Measurements from ENCODE around the gene TFF2.

Gene TFF2, protein sequence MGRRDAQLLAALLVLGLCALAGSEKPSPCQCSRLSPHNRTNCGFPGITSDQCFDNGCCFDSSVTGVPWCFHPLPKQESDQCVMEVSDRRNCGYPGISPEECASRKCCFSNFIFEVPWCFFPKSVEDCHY

DNA sequence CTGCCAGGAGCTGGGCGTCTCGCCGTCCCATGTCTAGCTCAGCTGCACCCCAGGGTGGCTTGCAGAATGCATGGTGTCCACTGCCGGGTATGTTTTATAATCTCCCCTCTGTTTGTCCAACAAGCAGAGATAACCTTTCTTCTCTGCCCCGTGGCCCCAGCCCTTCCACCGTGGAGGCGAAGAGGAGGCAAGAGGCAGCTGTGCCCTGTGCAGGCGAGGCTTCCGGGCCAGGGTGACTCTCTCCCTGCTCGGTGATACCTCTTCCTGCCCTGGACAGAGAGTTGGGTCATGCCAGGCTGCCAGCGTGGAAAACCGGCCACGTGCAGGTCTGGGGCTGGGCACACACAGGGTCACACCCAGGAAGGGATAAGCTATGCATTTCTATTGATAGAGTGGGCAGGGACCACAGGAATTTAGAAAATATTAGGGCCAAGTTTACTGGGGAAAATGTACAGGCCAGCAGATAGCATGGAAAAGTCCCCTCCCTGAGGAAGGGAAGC is at the start of gene TFF2:
TSS of gene TFF2 (minus strand) at position 68 of the 500 bp plus-strand sequence. CDS start at position 31, 37 bp downstream.
- DNase-seq (ENCODE audit: low read depth) = no peak

GRCh38 chr21:42400525-42400924 is 49.7 kb upstream of the TFF2 start:
- DNase-seq (ENCODE audit: low read depth) = peak; percentile 24

DNA sequence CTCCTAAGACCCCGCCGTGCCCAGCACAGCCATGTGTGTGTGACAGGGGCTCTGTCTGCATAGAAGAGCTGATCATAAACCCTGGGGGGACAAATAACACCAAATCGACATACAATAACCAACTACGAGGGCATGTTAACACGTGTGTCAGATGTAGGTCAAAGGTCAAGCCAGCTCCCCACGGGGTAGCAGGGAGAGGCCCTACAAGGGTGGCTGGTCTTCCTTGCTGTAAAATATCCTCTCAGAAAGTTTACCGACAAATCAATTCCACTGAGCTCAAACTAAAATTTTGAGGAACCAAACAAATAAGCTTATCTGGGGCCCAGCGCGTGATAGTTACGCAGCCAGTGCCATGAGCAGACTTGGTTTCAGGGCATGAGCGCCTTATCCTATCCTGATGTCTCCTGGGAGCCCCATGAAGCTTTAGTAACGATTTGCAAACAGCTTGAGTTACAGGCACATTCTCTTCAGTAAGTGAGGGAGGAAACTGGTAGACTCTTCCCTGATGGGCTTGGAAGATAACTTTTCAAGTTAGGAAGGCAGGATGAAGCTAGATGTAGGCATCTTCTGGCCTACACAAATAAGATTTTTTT is 47.7 kb upstream of the TFF2 start:
- DNase-seq (ENCODE audit: low read depth) = no peak

GRCh38 chr21:42397746-42398394 is 47.1 kb upstream of the TFF2 start:
- DNase-seq (ENCODE audit: low read depth) = no peak

DNA sequence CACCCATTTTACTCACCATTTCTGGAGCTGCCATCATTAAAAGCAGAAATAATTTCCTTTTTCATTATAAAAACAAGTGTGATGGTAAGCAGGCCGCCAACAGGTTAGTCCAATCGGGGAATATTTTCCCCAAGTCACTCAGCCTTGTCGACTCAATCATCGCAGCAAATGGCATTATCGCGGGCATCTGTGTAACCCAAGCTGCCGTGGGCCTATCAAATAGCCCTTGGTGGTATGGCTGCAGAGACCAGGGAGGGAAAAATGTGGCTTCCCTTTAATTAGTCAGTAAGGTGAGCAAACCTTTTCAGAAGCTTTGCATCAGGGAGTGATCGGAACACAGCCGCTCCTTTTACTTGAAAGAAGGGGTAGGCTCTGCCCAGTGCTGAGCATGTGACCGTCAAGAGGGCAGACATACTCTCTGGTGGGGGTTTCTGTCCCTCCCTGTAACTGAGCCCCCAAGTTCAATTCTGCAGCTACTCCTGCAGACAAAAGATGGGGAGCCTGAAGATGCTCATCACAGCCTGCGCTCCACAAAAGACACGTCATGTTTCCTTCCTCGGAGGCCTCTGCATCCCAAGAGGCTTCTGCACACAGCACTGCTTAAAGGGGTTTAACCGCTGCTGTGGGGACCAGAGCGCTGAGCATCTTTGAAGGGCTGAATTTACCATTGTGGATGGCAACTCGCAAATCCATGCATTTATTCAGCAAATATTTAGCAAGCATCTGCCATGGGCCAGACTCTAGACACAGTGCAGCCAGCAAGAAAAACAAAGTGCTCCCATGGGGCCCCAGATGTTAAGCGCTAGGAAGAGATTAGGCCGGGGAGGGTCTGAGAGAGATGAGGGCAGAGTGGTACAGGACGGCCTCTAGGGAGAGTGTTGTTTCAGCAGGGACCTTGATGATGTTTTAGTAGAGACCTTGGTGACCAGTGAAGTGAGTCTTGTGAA is 46.3 kb upstream of the TFF2 start:
- DNase-seq (ENCODE audit: low read depth) = no peak

DNA sequence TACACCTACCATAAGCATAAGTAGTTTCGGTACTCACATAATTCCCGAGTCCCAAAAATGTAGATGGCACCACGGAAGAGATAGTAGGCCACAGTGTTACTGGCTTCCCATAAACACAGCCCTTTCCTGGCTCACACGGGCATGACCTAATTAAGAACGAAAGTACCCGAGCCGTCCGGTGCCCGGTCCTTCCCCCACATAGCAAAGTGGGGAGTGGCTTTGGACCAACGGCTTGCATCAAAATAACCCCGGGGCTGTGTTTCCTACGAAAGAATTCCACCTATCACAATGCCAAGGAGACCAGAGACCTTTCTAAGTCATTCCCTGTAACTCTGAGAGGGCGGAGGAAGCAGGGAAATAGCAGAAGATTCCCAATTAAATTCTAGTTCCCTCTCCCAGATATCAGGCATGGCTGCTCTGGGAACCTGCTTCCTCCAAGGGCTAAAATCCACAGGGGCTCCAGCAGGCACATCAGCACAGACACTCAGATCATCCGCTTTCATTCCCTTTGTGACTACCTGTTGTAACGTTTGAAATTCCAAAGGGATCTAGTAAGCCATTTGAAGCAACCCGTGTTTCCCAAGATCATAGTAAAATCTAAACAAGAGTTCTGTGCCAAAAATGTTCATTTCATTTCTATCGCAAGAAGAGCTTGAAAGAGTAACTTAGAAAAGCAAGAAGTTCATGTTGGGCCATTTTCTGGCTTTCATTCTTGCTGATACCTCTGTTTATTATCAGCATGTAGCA is 45.3 kb upstream of the TFF2 start, which contains the start of gene TMPRSS3:
TSS of gene TMPRSS3 (minus strand) at position 148 of the 747 bp plus-strand sequence. CDS start 635 bp downstream, outside the sequence.
- DNase-seq (ENCODE audit: low read depth) = no peak

DNA sequence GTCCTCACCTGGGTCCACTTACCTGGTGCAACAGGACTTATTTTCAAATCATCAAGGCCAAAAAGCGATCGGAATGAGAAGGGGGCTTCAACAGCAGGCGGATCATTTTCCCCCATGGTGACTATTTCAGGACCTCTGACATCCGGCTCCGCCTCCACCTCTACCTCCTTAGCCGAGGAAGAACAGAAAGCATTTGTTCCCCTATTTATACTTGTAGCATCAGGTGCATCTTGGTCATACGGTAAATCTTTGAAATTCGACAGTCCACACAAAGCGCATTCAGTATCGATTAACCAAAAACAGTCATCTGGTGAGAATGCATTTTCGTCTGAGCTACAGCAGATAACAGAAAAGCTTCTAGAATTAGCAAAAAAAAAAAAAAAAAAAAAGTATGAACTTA is 44.5 kb upstream of the TFF2 start:
- no peak for DNase-seq (ENCODE audit: low read depth)

DNA sequence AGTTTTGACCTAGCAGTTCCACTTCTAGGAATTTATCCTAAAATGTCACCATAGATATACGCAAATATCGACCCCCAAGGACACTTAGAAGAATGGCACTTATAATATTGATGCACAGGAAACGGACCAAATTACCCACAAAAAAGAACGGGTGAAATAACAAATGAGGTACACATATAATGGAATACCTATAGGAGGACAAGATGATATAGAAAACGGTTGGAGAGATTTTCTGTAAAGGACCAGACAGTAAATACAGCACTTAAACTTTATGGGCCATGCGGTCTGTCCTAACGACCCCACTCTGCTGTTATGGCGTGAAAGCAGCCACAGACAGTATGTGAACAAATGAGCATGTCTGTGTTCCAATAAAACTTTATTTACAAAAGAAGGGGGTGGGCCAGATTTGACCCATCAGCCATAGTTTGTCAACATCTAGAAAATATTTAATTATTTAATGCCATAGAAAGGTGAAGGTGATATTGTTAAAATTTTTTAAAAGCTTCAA is 42.7 kb upstream of the TFF2 start:
- no peak for DNase-seq (ENCODE audit: low read depth)

GRCh38 chr21:42392731-42393442 is 42.1 kb upstream of the TFF2 start:
- no peak for DNase-seq (ENCODE audit: low read depth)

DNA sequence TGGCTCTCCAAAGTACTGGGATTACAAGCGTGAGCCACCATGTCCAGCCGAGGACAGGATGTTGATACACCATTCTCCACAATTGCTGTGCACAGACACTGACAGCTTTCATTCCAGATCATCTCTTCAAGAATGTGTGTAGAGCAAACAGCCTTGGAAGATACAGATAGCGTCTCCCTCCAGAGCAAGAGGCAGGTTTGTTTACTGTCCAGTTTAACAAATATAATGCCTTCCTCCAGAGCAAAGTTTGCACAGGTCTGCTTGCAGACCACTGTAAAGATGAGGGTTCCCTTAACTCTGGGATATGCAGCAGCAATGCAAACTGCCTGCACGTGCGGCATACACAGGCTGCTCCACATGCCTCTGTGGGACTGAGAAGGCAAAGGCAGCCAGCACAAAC is 40.5 kb upstream of the TFF2 start:
- no peak for DNase-seq (ENCODE audit: low read depth)

DNA sequence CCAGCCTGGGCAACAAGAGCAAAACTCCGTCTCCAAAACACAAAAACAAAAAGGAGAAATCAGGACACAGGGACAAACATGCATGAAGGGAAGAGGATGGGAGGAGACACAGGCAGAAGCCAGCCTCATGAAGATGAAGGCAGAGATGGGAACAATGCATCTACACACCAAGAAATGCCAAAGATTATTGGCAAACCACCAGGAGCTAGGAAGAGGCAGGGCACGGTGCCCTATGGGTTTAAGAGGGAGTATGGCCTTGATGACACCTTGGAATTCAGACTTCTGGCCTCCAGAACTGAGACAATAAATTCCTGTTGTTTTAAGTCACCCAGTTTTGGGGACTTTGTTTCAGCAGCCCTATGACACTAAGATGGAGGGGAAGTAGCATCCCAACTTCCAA is 39.9 kb upstream of the TFF2 start:
- DNase-seq (ENCODE audit: low read depth) = no peak

GRCh38 chr21:42390193-42390592 is 39.4 kb upstream of the TFF2 start:
- DNase-seq (ENCODE audit: low read depth) = no peak

DNA sequence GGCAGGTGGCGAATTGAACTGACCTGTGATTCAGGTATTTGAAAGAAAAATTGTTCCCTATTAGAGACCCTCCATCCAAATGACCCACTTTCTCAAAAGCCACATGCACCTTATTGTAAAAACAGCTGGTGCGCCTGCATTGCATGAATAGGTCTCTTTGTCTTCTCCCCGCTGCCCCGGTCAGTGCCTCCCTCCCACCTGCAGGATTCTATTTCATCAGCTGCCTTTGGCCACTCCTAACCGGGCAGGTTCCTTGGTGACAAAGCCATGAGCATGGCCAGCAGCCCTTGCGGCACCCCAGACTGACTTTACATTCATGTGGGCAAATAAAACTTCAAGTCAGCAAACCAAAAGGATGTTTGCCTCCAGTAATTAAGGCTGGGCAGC is 38.6 kb upstream of the TFF2 start:
- no peak for DNase-seq (ENCODE audit: low read depth)

DNA sequence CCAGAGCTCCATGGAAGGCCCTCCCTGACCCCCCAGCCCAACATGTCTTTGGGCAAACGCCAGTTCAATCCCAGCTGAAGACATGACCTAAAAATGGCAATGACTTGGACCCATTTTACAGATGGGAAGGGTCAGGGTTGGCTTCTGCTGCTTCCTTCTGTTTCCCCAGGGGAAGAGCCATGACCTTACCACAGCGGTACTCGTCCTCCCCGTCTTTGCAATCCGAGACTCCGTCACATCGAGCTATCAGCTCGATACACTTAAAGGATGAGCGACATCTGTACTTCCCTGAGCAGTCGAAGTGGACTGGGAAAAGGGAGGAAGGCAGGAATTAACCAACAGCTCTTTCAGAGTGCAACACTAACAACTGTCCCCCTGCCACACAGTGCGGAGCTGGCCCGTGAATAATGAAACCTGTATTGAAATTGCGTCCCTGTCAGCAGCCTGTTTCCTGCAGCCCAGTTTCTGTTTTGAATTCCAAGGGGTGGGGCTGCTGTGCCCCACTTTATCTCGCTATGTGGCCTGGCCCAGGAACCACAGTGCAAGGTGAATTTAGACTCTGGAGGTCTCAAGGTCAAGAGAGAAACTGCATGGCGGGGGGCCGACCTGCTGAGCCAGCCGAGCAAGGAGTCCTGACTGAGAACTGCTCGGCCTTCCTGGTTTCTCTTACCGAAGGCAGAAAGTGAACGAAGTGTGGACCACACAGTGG is 38.1 kb upstream of the TFF2 start:
- DNase-seq (ENCODE audit: low read depth) = no peak

- no peak for DNase-seq (ENCODE audit: low read depth)
Observed at GRCh38 chr21:42387843-42388340, 37.1 kb upstream of the TFF2 start.

GRCh38 chr21:42387164-42387563 is 36.4 kb upstream of the TFF2 start:
- no peak for DNase-seq (ENCODE audit: low read depth)

DNA sequence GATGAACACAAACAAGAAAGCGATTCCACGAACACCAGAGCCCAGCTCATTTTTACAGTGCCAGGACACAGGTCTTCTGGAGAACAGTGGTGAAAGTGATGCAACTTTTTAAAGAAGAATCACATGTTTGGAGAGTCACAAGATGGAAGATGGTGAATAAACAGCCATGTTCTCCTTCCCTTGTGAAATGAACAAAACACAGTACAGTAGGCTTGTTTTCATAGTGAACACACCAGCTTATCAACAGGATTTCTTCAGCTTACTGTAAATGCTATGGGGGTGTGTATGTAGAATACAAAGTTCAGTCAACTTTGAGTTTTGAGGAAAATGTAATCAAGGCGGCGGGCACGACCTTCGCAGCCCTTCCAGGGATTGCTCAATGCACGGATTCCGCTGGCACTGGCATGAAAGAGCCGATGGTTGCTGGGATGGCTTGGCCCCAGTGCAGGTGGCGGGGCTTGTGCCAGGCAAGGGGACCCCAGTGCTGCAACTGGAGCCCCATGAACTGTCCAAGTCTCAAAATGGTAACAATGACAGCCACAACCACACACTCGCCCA is 35.3 kb upstream of the TFF2 start:
- DNase-seq (ENCODE audit: low read depth) = no peak

DNA sequence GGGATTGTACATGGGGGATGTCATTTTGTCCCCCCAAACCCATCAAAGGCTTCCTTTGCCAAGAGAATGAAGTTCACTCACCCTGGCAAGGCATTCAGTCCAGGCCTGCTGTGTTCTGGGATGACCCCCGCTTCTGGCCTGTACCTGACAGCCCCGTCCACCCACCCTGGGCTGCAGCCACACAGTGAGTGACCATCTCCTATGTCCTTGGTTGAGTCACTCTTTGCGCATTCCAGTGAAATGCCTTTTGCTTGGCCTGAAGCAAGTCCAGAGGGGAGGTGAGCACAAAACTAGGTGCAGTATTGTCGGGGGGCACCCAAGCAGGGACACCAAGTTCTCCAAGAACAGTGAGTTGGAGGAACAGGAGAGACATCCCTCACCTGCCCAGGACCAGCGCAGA is 34.8 kb upstream of the TFF2 start:
- no peak for DNase-seq (ENCODE audit: low read depth)

DNA sequence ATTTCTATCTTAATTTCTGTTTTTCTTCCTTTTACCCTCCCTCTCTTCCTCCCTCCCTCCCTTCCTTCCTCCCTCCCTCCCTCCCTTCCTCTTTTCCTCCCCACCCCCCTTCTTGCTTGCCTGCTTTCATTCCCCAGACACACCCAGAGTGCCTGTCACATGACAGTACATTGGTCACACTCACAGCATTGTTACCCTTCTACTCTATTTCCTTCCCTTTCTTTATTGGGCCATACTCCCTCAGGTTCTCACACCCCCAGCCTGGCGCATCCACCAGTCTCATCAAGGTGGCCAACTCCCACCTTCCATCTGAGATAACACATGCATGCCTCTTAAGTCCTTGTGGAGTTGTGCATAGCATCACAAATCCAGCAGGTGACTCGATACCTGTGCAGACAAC is 34.2 kb upstream of the TFF2 start:
- no peak for DNase-seq (ENCODE audit: low read depth)

Data from EH (cell line).